Activated T-cell treated with anti-CD3 and anti-CD28 coated beads, Interleukin-2, amount 50 U/mL, for 48 hours (primary cell): ENCODE results near the gene NOS2.
"Not testable (repeated sequence)": the region's sequence is repeated elsewhere in the genome, so short reads cannot be mapped to it uniquely, and the experiment has no call there.

ENCODE experiments used
- DNase-seq, 2 experiments: peaks; one replicate each; pipeline ENCODE4 v3.0.0-alpha.2; 2020

The NOS2 gene

GRCh38 chr17:27753726-27754125 lies 46.6 kb downstream of the NOS2 start:
- peak in 1 of 2 experiments; percentile 1 for DNase-seq

- peak in 1 of 2 experiments; percentile 9 for DNase-seq
Measured at GRCh38 chr17:27752831-27753619, 47.3 kb downstream of the NOS2 start.

- DNase-seq: no peak
Measured at GRCh38 chr17:27751622-27752490, 48.5 kb downstream of the NOS2 start.

DNA sequence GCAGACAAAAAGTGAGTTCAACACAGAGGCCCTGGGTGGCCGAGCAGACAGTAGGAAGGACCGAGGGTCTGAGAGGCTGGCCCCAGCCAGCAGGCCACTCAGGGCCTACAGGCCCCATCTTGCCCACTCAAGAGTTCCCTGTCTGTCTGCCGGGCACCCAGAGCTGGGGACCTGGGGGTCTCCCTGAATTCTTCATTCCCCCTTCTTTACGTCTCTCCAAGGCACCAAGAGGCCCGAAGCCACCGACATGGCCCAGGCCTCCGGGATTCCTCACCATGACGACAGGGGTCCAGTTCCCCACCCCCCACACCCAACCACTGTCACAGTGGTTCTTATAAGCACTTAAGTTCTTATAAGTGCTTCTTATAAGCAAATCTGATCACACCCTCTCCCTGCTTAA lies 49.2 kb downstream of the NOS2 start:
- no peak for DNase-seq

DNA sequence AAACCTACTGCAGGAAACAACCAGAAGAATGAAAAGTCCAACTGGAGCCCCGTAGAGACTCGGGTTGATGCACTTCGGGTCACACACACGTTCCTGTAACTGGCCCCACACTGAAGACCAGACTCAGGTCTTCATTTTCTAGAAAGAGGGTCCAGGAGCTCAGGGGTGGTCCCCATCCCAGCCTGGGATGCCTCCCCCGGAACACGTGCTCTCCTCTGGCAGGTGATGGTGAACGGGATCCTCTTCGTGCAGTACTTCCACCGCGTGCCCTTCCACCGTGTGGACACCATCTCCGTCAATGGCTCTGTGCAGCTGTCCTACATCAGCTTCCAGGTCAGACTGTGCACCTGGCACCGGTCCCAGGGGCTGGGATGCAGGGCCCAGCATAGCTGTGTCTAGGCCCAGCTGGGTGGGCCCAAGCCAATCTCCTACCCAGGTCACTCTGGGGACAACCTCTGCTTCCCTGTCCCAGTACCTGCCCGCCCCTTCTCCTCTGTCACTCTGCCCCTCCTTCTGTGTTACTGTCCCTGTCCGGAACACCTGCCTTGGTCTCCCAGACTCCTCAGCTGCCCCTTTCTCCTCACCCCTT lies 50.7 kb downstream of the NOS2 start:
- not testable (repeated sequence) for DNase-seq

DNA sequence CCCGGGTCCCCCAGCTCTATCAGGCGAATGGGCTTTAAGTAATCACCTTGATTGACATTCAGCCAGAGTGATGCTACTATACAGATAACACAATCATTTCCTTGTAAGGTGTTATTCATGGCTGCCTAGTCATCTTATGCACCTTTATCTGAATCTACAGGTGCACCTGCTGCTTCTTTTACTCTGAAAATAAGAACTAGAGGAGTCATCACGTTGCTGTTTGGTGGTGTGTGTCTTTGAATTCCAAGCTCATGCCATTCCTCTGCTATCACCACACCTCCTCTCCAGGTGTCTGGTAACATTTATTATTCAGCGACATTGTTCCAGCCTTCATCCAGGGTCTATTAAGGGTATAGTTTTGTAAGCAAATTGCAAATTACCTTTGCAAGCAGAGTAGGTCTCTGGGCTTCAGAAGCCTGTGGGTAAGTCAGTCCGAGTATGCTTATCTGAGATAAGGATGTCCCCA lies 51.9 kb downstream of the NOS2 start:
- no peak for DNase-seq

DNA sequence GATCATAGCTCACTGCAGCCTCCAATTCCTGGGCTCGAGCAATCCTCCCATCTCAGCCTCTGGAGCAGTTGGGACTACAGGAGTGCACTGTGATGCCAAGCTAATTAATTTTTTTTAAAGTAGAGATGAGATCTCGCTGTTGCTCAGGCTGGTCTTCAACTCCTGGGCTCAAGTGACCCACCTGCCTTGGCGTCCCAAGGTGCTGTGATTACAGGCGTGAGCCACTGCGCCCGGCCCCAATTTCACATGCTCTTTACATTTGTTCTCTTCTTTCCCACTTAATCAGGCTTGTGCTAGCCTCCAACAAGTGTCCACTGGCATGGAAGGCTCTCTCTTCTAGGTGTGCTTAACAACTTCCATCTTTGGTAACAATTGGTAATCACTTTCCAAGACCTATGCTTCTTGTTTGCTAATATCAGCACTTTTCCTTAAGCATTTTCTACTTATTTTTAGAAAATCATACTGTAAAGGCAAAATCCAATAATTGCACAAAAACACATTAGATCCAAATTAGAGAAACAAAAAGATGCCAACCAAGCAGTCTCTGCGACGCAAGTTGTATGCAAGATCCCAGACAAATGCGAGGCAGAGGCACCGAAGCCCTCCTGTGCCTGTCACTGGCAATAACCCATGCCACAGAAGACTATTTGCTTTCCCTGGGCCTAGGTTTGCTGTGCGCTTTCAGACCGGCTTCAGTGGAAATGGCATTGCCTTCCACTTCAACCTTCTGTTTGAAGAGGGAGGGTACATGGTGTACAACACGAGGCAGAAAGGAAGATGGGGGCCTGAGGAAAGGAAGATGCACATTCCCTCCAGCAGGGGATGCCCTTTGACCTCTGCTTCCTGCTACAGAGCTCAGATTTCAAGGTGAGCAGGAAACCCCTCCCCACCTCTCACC lies 52.6 kb downstream of the NOS2 start:
- no peak for DNase-seq

- DNase-seq: no peak
Measured at GRCh38 chr17:27746881-27747280, 53.4 kb downstream of the NOS2 start.

DNA sequence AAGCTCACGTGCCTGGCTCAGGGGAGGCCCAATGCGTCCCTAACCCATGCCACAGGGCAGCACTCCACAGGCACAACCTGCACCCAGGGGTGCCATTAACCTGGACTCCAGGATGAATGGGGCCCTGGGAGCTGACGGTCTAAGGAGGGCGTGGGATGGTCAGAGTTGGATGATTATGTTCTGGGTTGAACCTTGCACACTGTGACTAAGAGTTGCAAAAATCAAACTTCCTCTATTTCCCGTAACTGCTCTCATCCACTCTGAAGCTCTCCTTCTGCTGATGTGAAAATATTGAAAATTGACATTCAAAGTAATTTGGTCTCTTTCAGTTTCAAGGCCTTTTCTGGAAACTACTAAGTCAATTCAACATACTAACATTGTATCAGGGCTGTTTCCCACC lies 54.0 kb downstream of the NOS2 start:
- DNase-seq: not testable (repeated sequence)

DNA sequence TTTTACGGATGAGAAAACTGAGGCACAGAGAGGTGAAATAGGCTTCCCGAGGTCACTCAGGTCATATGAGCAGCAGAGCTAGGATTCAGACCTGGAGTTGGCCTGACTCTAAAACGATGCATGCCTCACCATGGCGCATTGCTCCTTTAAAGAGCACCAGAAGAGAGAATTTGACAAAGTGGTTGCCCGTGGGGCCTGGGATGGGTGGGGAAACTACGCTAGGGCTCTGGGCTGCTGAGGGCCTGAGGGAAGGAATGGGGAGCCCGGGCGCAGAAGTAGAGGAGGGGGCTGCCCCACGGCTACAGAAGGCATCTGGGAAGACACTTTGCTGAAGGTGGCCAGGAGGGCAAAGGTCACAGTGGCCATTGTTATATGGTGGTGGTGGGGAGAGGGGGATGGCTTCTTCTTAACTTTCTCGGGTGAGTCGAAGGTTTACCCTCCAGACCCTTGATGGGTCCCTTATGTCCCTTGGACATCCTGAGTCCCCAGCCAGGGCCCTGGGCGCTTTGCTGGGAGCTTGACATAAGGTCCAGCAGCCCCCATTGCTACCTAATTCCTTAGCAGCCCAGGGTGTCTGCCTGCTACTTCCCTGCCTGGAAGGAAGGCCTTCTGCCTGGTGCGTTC lies 55.0 kb downstream of the NOS2 start:
- not testable (repeated sequence) for DNase-seq

DNA sequence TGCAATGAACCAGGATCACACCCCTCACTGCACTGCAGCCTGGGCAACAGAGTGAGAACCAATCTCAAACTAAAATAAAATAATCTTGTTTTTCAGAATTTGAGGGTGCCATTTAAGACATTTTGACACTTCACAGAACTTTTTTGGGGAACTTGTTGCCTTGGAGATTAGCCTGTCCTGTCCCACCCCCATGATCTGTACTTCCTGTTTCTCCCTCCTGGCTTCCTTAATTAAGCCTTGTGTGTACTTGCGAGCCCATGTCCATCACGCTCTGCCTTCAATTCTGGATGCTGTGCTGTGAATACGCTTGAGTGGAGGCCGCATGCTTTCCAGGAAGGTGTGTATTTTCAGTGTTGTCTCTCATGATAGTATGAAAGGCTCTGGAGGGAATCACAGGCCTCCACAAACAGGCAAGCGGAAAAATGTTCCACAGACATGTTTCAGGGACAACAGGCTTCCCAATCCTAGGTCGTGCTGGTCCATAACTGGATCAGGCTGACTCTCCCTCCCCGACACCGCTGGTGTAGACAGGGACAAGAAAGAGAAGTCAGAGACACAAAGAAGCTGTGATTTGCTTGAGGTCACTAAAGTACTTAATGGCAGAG lies 56.9 kb downstream of the NOS2 start:
- no peak for DNase-seq

DNA sequence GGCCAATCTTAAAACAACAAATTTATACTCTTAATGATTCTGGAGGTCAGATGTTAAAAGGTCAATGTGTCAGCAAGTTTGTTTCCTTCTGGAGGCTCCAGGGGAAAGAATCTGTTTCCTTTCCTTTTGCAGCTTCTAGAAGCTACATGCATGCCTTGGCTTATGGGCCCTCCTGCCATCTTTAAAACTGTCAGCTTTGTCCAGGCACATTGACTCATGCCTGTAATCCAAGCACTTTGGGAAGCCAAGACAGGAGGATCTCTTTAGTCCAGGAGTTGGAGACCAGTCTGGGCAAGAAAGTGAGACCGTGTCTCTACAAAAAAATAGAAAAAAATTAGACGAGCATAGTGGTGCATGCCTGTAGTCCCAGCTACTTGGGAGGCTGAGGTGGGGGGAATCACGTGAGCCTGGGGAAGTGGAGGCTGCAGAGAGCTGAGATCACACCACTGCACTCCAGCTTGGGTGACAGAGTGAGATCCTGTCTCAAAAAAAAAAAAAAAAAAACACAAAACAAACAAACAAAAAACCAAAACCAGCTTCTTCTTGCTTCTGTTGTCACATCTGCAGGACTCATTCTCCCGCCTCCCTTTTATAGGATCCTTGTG lies 58.3 kb downstream of the NOS2 start:
- no peak for DNase-seq

DNA sequence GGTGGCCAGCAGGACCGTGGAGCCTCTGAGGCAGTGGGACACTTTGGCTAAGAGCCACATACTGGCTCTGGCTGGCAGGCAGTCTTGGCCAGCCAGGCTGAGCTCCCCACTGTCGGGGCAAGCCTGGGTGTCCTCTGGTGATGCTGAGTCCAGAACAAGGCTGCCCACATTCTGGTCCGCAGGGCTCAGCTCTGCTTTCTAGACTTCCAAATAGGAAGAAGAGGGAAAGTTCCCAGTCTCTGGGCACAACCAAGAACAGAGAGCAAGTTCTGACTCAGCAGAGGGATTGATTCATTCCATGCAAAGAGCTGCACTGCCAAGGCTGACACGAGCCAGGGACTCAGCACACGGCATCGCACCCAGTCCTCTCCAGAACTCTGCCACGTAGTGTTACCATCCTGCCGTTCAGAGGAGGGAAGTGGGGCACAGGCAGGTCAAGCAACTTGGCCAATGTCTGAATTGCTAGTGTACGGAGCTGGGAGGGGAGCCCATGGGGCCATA lies 58.9 kb downstream of the NOS2 start:
- DNase-seq: no peak

DNA sequence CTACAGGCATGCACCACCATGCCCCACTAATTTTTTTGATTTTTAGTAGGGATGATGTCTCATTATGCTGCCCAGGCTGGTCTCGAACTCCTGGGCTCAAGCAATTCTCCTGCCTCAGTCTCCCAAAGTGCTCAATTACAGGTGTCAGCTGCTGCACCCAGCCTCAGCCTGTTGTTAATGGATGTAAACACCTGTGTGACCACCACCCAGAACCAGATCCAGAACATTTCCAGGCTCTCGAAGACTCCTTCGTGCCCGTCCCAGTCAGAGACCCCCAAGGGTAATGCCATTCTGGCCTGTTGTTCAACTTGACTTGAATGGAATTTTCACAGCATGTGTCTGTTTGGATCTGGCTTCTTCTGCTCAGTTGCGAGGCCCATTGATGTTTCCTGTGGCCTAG lies 59.8 kb downstream of the NOS2 start:
- not testable (repeated sequence) for DNase-seq

DNA sequence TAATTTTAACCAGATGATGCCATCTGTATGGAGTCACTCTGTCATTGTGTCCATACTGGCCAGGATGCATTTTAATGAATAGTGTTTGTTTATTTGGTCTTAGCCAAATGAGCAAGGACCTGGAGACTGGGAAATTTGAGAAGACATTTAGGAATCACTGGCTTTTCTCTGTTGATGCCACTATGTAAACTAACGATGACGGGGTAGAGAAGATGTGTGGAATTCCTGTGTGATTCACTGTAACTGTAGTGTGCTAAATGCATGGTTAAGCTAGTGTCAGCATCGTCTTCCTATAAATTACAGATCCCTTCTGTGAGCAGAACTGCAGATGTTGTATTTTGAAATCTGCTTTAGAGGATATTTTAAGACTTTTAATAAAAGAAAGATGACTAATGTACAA lies 66.6 kb downstream of the NOS2 start:
- no peak for DNase-seq

- DNase-seq: not testable (repeated sequence)
Measured at GRCh38 chr17:27732746-27733145, 67.6 kb downstream of the NOS2 start.

DNA sequence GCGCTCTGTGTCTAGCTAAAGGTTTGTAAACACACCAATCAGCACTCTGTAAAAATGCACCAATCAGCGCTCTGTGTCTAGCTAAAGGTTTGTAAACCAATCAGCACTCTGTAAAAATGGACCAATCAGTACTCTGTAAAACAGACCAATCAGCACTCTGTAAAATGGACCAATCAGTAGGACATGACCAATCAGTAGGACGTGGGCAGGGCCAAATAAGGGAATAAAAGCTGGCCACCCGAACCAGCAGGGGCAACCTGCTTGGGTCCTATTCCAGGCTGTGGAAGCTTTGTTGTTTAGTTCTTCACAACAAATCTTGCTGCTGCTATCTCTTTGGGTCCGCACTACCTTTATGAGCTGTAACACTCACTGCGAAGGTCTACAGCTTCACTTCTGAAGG lies 74.3 kb downstream of the NOS2 start:
- DNase-seq: not testable (repeated sequence)

- DNase-seq: no peak
Measured at GRCh38 chr17:27721797-27722196, 78.5 kb downstream of the NOS2 start.
